HEK293 (cell line): Measurements from ENCODE around the gene TRAPPC4.

Experiments used
- MYNN ChIP-seq: fragments of 450-650 bp; formaldehyde crosslinking; IDR thresholded peaks from 2 replicates; pipeline ENCODE4 v1.5.1; 2016; ENCODE audit warnings: missing biosample characterization, missing genetic modification characterization, borderline replicate concordance
- OSR2 ChIP-seq: fragments of 450-650 bp; formaldehyde crosslinking; IDR thresholded peaks from 2 replicates; pipeline ENCODE4 v1.5.1; 2016; ENCODE audit warnings: missing biosample characterization, missing genetic modification characterization
- OVOL3 ChIP-seq: fragments of 450-650 bp; formaldehyde crosslinking; IDR thresholded peaks from 2 replicates; pipeline ENCODE4 v1.5.1; 2016; ENCODE audit warnings: missing biosample characterization, missing genetic modification characterization
- SP2 ChIP-seq: fragments of 450-650 bp; formaldehyde crosslinking; IDR thresholded peaks from 2 replicates; pipeline ENCODE4 v1.5.1; 2016; ENCODE audit warnings: missing biosample characterization, missing genetic modification characterization
- TRIM28 ChIP-seq: IDR thresholded peaks from 2 replicates; pipeline ENCODE4 v1.6.1; 2011; ENCODE audit warnings: low read length, control low read depth, borderline replicate concordance
- YY1 ChIP-seq: fragments of 450-650 bp; formaldehyde crosslinking; IDR thresholded peaks from 2 replicates; pipeline ENCODE4 v1.5.1; 2018; ENCODE audit warnings: missing biosample characterization, missing genetic modification characterization
- ZBTB17 ChIP-seq: fragments of 450-650 bp; formaldehyde crosslinking; IDR thresholded peaks from 2 replicates; pipeline ENCODE4 v1.5.1; 2016; ENCODE audit warnings: missing biosample characterization, missing genetic modification characterization
- ZBTB44 ChIP-seq: fragments of 450-650 bp; IDR thresholded peaks from 2 replicates; pipeline ENCODE4 v1.5.1; 2018; ENCODE audit warnings: missing biosample characterization, mild to moderate bottlenecking, missing genetic modification characterization
- ZFHX2 ChIP-seq: fragments of 450-650 bp; formaldehyde crosslinking; conservative IDR thresholded peaks from 2 replicates; pipeline ENCODE4 v1.5.1; 2016; ENCODE audit warnings: missing biosample characterization, missing genetic modification characterization
- ZIC2 ChIP-seq: fragments of 450-650 bp; formaldehyde crosslinking; IDR thresholded peaks from 2 replicates; pipeline ENCODE4 v1.5.1; 2016; ENCODE audit warnings: missing biosample characterization, missing genetic modification characterization
- ZNF112 ChIP-seq: fragments of 450-650 bp; formaldehyde crosslinking; IDR thresholded peaks from 2 replicates; pipeline ENCODE4 v1.5.0; 2017; ENCODE audit warnings: missing biosample characterization, missing genetic modification characterization
- ZNF138 ChIP-seq: fragments of 450-650 bp; formaldehyde crosslinking; IDR thresholded peaks from 2 replicates; pipeline ENCODE4 v1.5.1; 2016; ENCODE audit warnings: missing biosample characterization, missing genetic modification characterization, borderline replicate concordance
- ZNF19 ChIP-seq: fragments of 450-650 bp; formaldehyde crosslinking; IDR thresholded peaks from 2 replicates; pipeline ENCODE4; 2016; ENCODE audit warnings: missing biosample characterization, missing genetic modification characterization, low read depth
- ZNF2 ChIP-seq: fragments of 450-650 bp; formaldehyde crosslinking; IDR thresholded peaks from 2 replicates; pipeline ENCODE4 v1.5.1; 2016; ENCODE audit warnings: missing biosample characterization, missing genetic modification characterization
- ZNF223 ChIP-seq: fragments of 450-650 bp; formaldehyde crosslinking; IDR thresholded peaks from 2 replicates; pipeline ENCODE4 v1.5.1; 2016; ENCODE audit warnings: missing biosample characterization, missing genetic modification characterization
- ZNF274 ChIP-seq, 2 experiments: fragments of 200-500 bp in 1 of 2; fragments of 450-650 bp in 1 of 2; sonication (Bioruptor generic) in 1 of 2; formaldehyde crosslinking in 1 of 2; IDR thresholded peaks; 2 replicates each; pipeline versions ENCODE4 v1.5.1 to v1.6.1; 2014 to 2016; ENCODE audit warnings: borderline replicate concordance in 1 of 2, inconsistent platforms in 1 of 2, low read length in 1 of 2, missing biosample characterization in 1 of 2, missing genetic modification characterization in 1 of 2
- ZNF280D ChIP-seq: fragments of 450-650 bp; formaldehyde crosslinking; IDR thresholded peaks from 2 replicates; pipeline ENCODE4 v1.5.1; 2016; ENCODE audit warnings: missing biosample characterization, missing genetic modification characterization
- ZNF292 ChIP-seq: fragments of 450-650 bp; formaldehyde crosslinking; IDR thresholded peaks from 2 replicates; pipeline ENCODE4 v1.5.1; 2016; ENCODE audit warnings: low read depth, missing biosample characterization, missing genetic modification characterization, borderline replicate concordance
- ZNF37A ChIP-seq: fragments of 450-650 bp; IDR thresholded peaks from 2 replicates; pipeline ENCODE4 v1.5.1; 2018; ENCODE audit warnings: missing biosample characterization, missing genetic modification characterization
- ZNF416 ChIP-seq: fragments of 450-650 bp; formaldehyde crosslinking; IDR thresholded peaks from 2 replicates; pipeline ENCODE4 v1.5.1; 2016; ENCODE audit warnings: missing biosample characterization, missing genetic modification characterization
- ZNF501 ChIP-seq: fragments of 450-650 bp; formaldehyde crosslinking; IDR thresholded peaks from 2 replicates; pipeline ENCODE4 v1.5.1; 2016; ENCODE audit warnings: missing biosample characterization, missing genetic modification characterization
- ZNF544 ChIP-seq: fragments of 450-650 bp; formaldehyde crosslinking; IDR thresholded peaks from 2 replicates; pipeline ENCODE4 v1.5.0; 2017; ENCODE audit warnings: missing biosample characterization, missing genetic modification characterization
- ZNF561 ChIP-seq: fragments of 450-650 bp; IDR thresholded peaks from 2 replicates; pipeline ENCODE4 v1.5.1; 2018; ENCODE audit warnings: missing biosample characterization, missing genetic modification characterization, borderline replicate concordance
- ZNF571 ChIP-seq: fragments of 450-650 bp; formaldehyde crosslinking; IDR thresholded peaks from 2 replicates; pipeline ENCODE4 v1.5.0; 2017; ENCODE audit warnings: missing biosample characterization, missing genetic modification characterization
- ZNF596 ChIP-seq: fragments of 450-650 bp; IDR thresholded peaks from 2 replicates; pipeline ENCODE4 v1.5.0; 2018; ENCODE audit warnings: missing biosample characterization, mild to moderate bottlenecking, missing genetic modification characterization, moderate library complexity
- ZNF600 ChIP-seq: fragments of 450-650 bp; formaldehyde crosslinking; IDR thresholded peaks from 2 replicates; pipeline ENCODE4 v1.5.1; 2016; ENCODE audit warnings: missing biosample characterization, missing genetic modification characterization
- ZNF623 ChIP-seq: fragments of 450-650 bp; formaldehyde crosslinking; IDR thresholded peaks from 2 replicates; pipeline ENCODE4 v1.5.1; 2016; ENCODE audit warnings: missing biosample characterization, missing genetic modification characterization
- ZNF654 ChIP-seq: fragments of 450-650 bp; formaldehyde crosslinking; IDR thresholded peaks from 2 replicates; pipeline ENCODE4 v1.5.1; 2016; ENCODE audit warnings: low read depth, missing biosample characterization, missing genetic modification characterization
- ZNF747 ChIP-seq: fragments of 450-650 bp; formaldehyde crosslinking; IDR thresholded peaks from 2 replicates; pipeline ENCODE4 v1.5.1; 2016; ENCODE audit warnings: missing biosample characterization, missing genetic modification characterization
- ZNF76 ChIP-seq: fragments of 450-650 bp; formaldehyde crosslinking; IDR thresholded peaks from 2 replicates; pipeline ENCODE4; 2016; ENCODE audit warnings: low read depth, missing biosample characterization, missing genetic modification characterization, borderline replicate concordance
- ZNF776 ChIP-seq: fragments of 450-650 bp; formaldehyde crosslinking; IDR thresholded peaks from 2 replicates; pipeline ENCODE4 v1.5.0; 2017; ENCODE audit warnings: missing biosample characterization, missing genetic modification characterization, borderline replicate concordance
- ZNF792 ChIP-seq: fragments of 450-650 bp; formaldehyde crosslinking; IDR thresholded peaks from 2 replicates; pipeline ENCODE4 v1.5.1; 2016; ENCODE audit warnings: missing biosample characterization, missing genetic modification characterization
- TF ChIP-seq, protein P1 (sequence below): fragments of 450-650 bp; formaldehyde crosslinking; IDR thresholded peaks from 2 replicates; pipeline ENCODE4 v1.5.1; 2016; ENCODE audit warnings: missing biosample characterization, missing genetic modification characterization
- TF ChIP-seq, protein P2 (sequence below): IDR thresholded peaks from 2 replicates; pipeline ENCODE4 v1.6.1; 2011; ENCODE audit warnings: mild to moderate bottlenecking, low read depth, low read length, borderline replicate concordance

The TRAPPC4 gene

DNA sequence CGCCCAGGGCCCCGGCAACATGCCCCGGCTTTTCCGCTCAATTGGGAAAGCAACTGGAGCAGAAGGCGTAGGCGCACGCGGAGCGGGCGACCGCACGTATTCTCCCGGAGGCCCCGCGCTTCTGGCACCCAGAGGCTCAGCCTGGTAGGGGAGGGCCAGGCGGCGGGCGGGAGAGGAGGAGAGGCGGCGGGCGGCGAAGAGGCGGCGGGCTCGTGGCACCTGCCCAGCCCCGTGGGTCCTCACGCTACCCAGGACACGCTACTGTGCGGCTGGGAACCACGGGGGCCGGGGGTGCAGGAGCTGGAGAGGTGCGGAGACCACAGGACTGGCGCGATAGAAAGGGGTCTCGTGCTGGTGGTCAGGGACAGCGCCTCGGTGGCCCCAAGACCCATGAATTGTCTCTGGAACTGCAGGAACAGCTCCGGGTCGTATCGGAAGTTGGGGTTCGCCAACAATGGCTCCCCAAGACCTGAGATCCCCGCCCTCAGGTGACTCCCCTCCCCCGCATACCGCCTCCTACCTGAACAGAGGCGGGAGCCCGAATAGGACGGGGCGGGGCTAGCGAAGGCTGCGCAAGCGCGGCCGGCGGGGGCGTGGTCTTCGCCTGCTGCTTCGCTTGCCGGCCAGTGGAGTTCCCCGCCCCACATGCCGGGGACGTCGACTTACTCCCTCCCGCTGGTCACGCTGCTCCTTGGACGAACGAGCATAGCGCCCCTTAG is 11.9 kb downstream of the TRAPPC4 start, which contains the start of gene SLC37A4 (continued):
- 0 out of 2 replicates have a peak, but pooled peaks have one; percentile 35 for TF ChIP-seq ZNF76 (tag by site-specific recombination)
- TF ChIP-seq ZNF600: no peak
- TF ChIP-seq ZNF416: no peak
- no peak for TF ChIP-seq ZNF280D (tag by site-specific recombination)
- TF ChIP-seq, protein P1, sequence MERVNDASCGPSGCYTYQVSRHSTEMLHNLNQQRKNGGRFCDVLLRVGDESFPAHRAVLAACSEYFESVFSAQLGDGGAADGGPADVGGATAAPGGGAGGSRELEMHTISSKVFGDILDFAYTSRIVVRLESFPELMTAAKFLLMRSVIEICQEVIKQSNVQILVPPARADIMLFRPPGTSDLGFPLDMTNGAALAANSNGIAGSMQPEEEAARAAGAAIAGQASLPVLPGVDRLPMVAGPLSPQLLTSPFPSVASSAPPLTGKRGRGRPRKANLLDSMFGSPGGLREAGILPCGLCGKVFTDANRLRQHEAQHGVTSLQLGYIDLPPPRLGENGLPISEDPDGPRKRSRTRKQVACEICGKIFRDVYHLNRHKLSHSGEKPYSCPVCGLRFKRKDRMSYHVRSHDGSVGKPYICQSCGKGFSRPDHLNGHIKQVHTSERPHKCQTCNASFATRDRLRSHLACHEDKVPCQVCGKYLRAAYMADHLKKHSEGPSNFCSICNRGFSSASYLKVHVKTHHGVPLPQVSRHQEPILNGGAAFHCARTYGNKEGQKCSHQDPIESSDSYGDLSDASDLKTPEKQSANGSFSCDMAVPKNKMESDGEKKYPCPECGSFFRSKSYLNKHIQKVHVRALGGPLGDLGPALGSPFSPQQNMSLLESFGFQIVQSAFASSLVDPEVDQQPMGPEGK: peak; percentile 75
- TF ChIP-seq ZNF747 (tag by site-specific recombination): no peak
- TF ChIP-seq OVOL3: no peak
- no peak for TF ChIP-seq ZNF544 (tag by site-specific recombination)
- TF ChIP-seq ZNF792 (tag by site-specific recombination): no peak
- no peak for TF ChIP-seq ZBTB44 (tag by site-specific recombination)
- peak; percentile 96 for TF ChIP-seq ZFHX2 (tag by site-specific recombination)
- TF ChIP-seq ZNF112 (tag by site-specific recombination): no peak
- no peak for TF ChIP-seq ZNF37A (tag by site-specific recombination)
- TF ChIP-seq, protein P2, sequence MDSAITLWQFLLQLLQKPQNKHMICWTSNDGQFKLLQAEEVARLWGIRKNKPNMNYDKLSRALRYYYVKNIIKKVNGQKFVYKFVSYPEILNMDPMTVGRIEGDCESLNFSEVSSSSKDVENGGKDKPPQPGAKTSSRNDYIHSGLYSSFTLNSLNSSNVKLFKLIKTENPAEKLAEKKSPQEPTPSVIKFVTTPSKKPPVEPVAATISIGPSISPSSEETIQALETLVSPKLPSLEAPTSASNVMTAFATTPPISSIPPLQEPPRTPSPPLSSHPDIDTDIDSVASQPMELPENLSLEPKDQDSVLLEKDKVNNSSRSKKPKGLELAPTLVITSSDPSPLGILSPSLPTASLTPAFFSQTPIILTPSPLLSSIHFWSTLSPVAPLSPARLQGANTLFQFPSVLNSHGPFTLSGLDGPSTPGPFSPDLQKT: no peak
- TF ChIP-seq MYNN (tag by site-specific recombination): no peak
- no peak for TF ChIP-seq ZNF561 (tag by site-specific recombination)
- TF ChIP-seq ZNF223 (tag by site-specific recombination): no peak
- TF ChIP-seq ZNF19 (tag by site-specific recombination): no peak
- no peak for TF ChIP-seq ZNF292 (tag by site-specific recombination)
- TF ChIP-seq ZNF776 (tag by site-specific recombination): no peak
- TF ChIP-seq ZNF571 (tag by site-specific recombination): no peak
- TF ChIP-seq ZNF274 (IDR thresholded peaks at IDR 0.05; ENCODE audit: low read length): no peak
- TF ChIP-seq ZNF274 (tag by site-specific recombination; IDR thresholded peaks at IDR 0.05; ENCODE audit: borderline replicate concordance): no peak
- TF ChIP-seq ZIC2 (tag by site-specific recombination): peak; percentile 47
- TF ChIP-seq SP2 (tag by site-specific recombination): peak; percentile 79
- no peak for TF ChIP-seq ZBTB17
- no peak for TF ChIP-seq ZNF138 (tag by site-specific recombination)
- TF ChIP-seq ZNF596 (tag by site-specific recombination): no peak
- no peak for TF ChIP-seq TRIM28
- TF ChIP-seq YY1 (tag by site-specific recombination): no peak
- peak; percentile 73 for TF ChIP-seq ZNF501 (tag by site-specific recombination)
- TF ChIP-seq ZNF654 (tag by site-specific recombination): no peak; the same call in 1 of the 2 replicates
- TF ChIP-seq ZNF623 (tag by site-specific recombination): no peak
- TF ChIP-seq OSR2 (tag by site-specific recombination): peak; percentile 66
- peak; percentile 31; the same call in 1 of the 2 replicates for TF ChIP-seq ZNF2 (tag by site-specific recombination)
